Fibroblast of villous mesenchyme (primary cell): ENCODE results near the gene OR8I2. TPM values are rescaled to one million over a fixed set of nuclear protein-coding genes. Genes with fewer than 3 reads are reported as not detected.
"Not testable (repeated sequence)": the region's sequence is repeated elsewhere in the genome, so short reads cannot be mapped to it uniquely, and the experiment has no call there.

Experiments
- DNase-seq: peaks from one replicate; pipeline ENCODE4 v3.0.0-alpha.2; 2010; ENCODE audit warnings: low read depth
- H3K4me3 ChIP-seq: 2 replicates; pipeline ENCODE4 v1.5.1; 2011; ENCODE audit warnings: low read depth, mild to moderate bottlenecking, low read length
- small RNA-seq: library from RNA; depleted of rRNA; stranded (forward); fragments of <200 nt; gene quantifications from one replicate; pipeline ENCODE3, GENCODE V24; 2012
- total RNA-seq: library from RNA; depleted of rRNA; stranded (reverse); fragments of >200 nt; gene quantifications from 2 replicates; pipeline ENCODE4 v1.2.3, GENCODE V29; 2012
- TF ChIP-seq, protein P1 (sequence below): IDR thresholded peaks from 2 replicates; pipeline ENCODE4 v1.5.1; 2012; ENCODE audit warnings: low read depth, mild to moderate bottlenecking, low read length; ENCODE audit not compliant: insufficient read depth

The OR8I2 gene
- total RNA-seq, 1 donor, result not detected

DNA sequence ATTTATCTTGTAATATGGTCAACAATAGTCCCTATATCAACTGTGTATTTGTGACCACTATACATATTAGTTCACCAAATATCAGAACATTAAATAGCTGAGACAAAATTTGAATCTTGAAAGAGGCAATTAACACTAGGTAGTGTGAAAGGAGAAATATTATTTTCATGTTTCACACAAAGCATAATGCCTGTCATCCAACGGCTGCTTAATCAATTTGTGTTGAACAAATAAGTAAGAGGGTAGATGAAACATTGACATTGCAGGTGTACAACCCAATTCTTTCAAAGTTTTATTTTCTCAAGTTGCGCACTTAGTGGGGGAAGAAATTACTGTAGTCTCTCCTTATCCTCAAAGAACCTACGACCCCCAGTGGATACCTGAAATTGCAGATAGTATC, 3.4 kb upstream of the OR8I2 start:
- no peak for DNase-seq
- TF ChIP-seq, protein P1, sequence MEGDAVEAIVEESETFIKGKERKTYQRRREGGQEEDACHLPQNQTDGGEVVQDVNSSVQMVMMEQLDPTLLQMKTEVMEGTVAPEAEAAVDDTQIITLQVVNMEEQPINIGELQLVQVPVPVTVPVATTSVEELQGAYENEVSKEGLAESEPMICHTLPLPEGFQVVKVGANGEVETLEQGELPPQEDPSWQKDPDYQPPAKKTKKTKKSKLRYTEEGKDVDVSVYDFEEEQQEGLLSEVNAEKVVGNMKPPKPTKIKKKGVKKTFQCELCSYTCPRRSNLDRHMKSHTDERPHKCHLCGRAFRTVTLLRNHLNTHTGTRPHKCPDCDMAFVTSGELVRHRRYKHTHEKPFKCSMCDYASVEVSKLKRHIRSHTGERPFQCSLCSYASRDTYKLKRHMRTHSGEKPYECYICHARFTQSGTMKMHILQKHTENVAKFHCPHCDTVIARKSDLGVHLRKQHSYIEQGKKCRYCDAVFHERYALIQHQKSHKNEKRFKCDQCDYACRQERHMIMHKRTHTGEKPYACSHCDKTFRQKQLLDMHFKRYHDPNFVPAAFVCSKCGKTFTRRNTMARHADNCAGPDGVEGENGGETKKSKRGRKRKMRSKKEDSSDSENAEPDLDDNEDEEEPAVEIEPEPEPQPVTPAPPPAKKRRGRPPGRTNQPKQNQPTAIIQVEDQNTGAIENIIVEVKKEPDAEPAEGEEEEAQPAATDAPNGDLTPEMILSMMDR, result no peak
- no peak overlapping the region for H3K4me3 ChIP-seq

GRCh38 chr11:56103210-56103737, 10.2 kb downstream of the OR8I2 start, which contains the start of gene OR8H2:
TSS of gene OR8H2 (plus strand) at chr11:56103687. CDS start at chr11:56105043, 1,356 bp downstream.
- no peak for DNase-seq
- TF ChIP-seq, protein P1, result no peak
- H3K4me3 ChIP-seq, result no peak within 1 kb of the TSS

DNA sequence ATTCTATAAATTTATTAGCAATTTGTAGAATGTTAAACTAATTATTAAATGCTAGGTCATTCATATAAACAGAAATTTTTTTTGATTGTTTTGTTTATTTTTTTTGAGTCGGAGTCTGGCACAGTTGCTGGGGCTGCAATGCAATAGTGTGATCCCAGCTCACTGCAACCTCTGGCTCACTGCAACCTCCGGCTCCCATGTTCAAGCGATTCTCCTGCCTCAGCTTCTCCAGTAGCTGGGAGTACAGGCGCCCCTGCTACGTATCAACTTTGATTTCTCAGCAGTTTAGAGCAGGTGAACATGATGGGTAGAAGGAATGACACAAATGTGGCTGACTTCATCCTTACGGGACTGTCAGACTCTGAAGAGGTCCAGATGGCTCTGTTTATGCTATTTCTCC, 29.0 kb downstream of the OR8I2 start, which contains the start of gene OR8H3:
OR8H3 (plus strand) TSS at position 301 of the 400 bp plus-strand sequence; CDS start at position 301, 0 bp downstream.
- TF ChIP-seq, protein P1, result no peak
- no peak within 1 kb of the TSS for H3K4me3 ChIP-seq
- no peak for DNase-seq

GRCh38 chr11:56140151-56140661, 47.1 kb downstream of the OR8I2 start, which contains the start of gene OR8J3:
TSS of gene OR8J3 (minus strand) at chr11:56140201. CDS start at chr11:56137718, 2,483 bp downstream.
- no peak within 1 kb of the TSS for H3K4me3 ChIP-seq
- TF ChIP-seq, protein P1, result no peak
- DNase-seq, result no peak

DNA sequence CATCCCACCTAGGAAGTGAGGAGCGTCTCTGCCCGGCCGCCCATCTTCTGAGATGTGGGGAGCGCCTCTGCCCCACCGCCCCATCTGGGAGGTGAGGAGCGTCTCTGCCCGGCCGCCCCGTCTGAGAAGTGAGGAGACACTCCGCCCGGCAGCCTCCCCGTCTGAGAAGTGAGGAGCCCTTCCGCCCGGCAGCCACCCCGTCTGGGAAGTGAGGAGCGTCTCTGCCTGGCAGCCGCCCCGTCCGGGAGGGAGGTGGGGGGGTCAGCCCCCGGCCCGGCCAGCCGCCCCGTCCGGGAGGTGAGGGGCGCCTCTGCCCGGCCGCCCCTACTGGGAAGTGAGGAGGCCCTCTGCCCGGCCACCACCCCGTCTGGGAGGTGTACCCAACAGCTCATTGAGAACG, 50.6 kb downstream of the OR8I2 start:
- H3K4me3 ChIP-seq, DNase-seq: not testable (repeated sequence)

Small RNA genes lying within 50 kb of the gene (small RNA-seq; reads per million reads assigned to genes)
- not detected for gene OR8I4P

Other genes starting within 250 kb of the OR8I2 start
- not detected in 2 replicates for gene TRIM51, start 210.0 kb upstream of the OR8I2 start, total RNA-seq
- not detected in 2 replicates for gene OR5W2, start 178.7 kb upstream of the OR8I2 start, total RNA-seq
- not detected in 2 replicates for gene OR5I1, start 156.9 kb upstream of the OR8I2 start, total RNA-seq
- under 0.01 TPM in 1 of 2 replicates, not detected in the other for gene OR10AG1, start 123.4 kb upstream of the OR8I2 start, total RNA-seq
- not detected in 2 replicates for gene OR5F1, start 98.7 kb upstream of the OR8I2 start, total RNA-seq
- gene OR5AS1, start 65.7 kb upstream of the OR8I2 start, total RNA-seq, result not detected in 2 replicates
- gene OR8H2, start 10.4 kb downstream of the OR8I2 start, total RNA-seq, result not detected in 2 replicates
- gene OR8H3, start 29.1 kb downstream of the OR8I2 start, total RNA-seq, result not detected in 2 replicates
- gene OR8J3, start 46.9 kb downstream of the OR8I2 start, total RNA-seq, result not detected in 2 replicates
- gene OR8K5, start 67.0 kb downstream of the OR8I2 start, total RNA-seq, result not detected in 2 replicates
- gene OR5J2, start 83.3 kb downstream of the OR8I2 start, total RNA-seq, result not detected in 2 replicates
- gene OR5T2, start 140.9 kb downstream of the OR8I2 start, total RNA-seq, result not detected in 2 replicates
- gene OR5T3, start 158.9 kb downstream of the OR8I2 start, total RNA-seq, result not detected in 2 replicates
- not detected in 2 replicates for gene OR5T1, start 180.8 kb downstream of the OR8I2 start, total RNA-seq
- gene OR8H1, start 198.9 kb downstream of the OR8I2 start, total RNA-seq, result not detected in 2 replicates
- gene OR8K3, start 221.8 kb downstream of the OR8I2 start, total RNA-seq, result not detected in 2 replicates